M059J (cell line): ENCODE data around the gene CSRNP2. TPM values are rescaled to one million over a fixed set of nuclear protein-coding genes. Genes with fewer than 3 reads are reported as not detected.
"Not testable (repeated sequence)": the region's sequence is repeated elsewhere in the genome, so short reads cannot be mapped to it uniquely, and the experiment has no call there.

ENCODE experiments used
- DNase-seq: peaks from one replicate; pipeline ENCODE4 v3.0.0-alpha.2; 2012; ENCODE audit warnings: low read depth
- total RNA-seq: library from RNA; depleted of rRNA; stranded (reverse); fragments of >200 nt; shearing (Covaris generic); gene quantifications from 2 replicates; pipeline ENCODE4 v1.2.3, GENCODE V29; 2014; rRNA removed

Gene CSRNP2
- total RNA-seq, 1 experiment from 2014 or later, result 16.8 TPM

GRCh38 chr12:51028126-51028812 is 55.1 kb downstream of the CSRNP2 start:
- peak; percentile 72 for DNase-seq

DNA sequence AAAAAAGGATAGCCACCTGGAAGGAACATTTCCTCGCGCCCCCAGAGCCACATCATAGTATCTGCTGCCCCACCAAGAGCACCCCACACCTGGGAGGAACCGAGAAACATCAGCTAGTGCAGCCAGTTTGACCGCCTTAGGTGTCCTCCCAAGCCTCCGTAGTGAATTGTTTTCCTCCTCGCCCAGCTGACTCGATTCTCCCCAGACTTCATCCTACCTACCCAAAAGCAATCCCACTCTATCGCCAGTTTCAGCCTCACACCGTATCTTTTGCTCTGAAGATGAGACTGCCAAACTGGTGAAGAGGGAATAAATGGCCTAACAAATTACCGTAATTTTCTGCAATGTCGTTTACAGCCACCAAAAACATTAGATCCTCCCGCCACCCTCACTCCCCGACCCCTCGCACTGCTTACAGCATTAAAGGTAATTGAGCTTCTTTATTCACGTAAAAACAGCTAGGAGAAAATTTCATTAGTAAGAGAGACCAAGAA is 56.0 kb downstream of the CSRNP2 start:
- DNase-seq, result no peak

DNA sequence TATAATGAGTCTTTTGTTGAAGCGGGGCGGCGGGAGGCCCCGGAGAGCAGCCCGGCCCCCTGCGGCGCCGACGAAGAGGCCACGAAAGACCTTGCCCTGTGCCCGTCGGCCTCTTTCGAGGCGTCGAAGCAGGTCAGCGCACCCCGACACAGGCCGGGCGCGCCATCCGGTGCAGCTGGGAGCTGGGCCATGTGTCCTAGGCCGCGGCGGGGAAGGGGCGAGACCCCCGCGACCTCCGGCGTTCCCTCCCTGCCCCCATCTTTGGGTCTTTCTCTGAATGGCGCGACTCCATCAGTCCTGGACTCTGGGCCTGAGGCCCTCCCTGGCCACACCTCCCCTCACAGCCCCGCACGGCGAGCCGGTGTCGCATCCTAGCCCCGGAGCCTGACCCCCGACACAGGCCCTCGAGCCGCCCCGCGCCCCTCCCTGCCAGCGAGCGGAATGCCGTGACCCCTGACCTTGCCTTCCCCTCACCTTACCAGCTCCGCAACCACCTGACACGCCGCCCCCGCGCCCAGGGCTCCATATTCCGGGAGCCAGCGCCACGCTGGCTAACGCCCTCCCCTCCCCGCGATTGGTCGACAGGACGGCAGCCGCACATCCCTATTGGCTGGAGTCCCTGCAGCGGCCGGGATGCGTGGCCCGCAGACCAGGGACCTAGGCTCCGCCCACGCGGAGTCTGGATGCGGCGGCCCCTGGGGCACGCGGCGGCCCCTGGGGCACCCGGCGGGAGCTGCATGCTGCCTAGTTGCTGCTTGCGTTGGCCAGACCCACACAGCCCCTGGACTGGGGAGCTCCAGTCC is 57.4 kb downstream of the CSRNP2 start, which contains the start of gene SLC11A2:
TSS of gene SLC11A2 (minus strand) at position 549 of the 803 bp plus-strand sequence. CDS start 15,656 bp downstream, outside the sequence.
- peak; percentile 89 for DNase-seq

DNA sequence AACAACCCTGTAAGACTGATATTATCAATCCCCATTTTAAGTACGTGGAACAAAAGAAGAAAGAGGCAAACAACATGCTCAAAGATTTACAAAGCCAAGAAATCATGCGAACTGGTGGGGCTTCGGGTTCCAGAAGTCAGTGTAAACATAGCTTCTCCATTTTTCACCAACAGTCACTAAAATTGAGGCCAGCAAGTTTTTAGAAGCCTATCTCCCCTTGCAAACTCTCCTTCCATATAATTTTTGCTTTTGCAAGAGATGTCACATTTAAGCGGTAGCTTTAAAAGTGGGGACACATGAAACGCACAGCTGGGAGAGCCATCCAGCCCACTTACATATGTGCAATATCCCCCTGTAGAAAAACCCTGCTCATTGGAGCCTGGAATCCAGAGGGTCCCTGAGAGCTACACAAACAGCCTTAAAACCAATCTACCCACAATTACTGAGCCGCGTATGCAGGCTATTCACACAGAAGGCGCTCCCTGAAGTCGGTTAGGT is 58.0 kb downstream of the CSRNP2 start:
- DNase-seq, result no peak

- peak; percentile 7 for DNase-seq
These were observed 59.6 kb downstream of the CSRNP2 start for GRCh38 chr12:51023625-51024382.

DNA sequence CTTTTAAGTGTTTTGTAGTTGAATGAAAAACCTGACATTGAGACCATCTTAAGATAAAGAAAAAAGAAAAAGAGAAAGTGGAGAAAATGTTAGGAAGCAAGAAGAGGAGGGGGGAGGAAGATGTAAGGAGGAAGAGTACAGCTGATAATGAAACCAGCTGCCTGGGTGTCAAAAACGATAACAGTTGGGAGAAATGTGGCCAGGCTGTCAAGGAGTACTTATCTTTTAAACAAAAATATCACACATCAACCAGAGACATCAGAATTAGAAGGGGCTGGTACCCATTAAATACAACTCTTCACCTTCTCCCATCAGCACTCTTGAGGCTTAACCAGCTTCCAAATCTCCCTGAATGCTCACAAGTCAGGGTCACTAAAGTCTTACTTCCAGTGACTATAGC is 61.7 kb downstream of the CSRNP2 start:
- DNase-seq, result no peak

- no peak for DNase-seq
These were observed 62.8 kb downstream of the CSRNP2 start for GRCh38 chr12:51020448-51021182.

DNA sequence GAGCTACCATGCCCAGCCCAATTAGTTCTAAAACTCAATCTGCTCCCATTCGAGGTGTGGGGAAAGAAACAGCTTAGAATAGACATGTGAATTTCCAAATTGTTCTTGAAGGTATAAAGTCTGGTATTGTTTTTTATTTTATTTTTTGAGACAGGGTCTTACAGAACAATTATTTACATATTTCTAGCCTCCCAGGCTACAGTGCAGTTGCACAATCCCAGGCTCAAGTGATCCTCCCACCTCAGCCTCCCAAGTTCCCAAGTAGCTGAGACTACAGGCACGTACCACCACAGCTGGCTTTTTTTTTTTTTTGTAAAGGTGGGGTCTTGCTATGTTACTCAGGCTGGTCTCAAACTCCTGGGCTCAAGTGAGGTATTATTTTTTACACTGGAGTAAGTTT is 63.5 kb downstream of the CSRNP2 start:
- DNase-seq, result no peak

GRCh38 chr12:51018956-51019355 is 64.4 kb downstream of the CSRNP2 start:
- no peak for DNase-seq

GRCh38 chr12:51017452-51017851 is 65.9 kb downstream of the CSRNP2 start:
- no peak for DNase-seq

- not testable (repeated sequence) for DNase-seq
These were observed 68.9 kb downstream of the CSRNP2 start for GRCh38 chr12:51014467-51014866.

DNA sequence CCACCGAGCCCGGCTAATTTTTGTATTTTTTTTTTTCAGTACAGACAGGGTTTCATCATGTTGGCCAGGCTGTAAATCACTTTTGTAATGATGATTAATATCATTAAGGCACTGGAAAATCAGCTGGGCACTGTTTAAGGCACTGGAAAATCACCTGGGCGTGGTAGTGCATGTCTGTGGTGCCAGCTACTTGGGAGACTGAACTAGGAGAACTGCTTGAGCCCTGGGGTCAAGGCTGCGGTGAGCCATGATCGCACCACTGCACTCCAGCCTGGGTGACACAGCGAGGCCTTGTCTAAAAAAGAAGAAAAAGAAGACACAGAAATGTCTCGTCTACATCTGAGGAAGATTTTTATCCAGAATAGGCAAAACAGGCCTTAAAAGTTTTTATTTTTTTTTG is 70.0 kb downstream of the CSRNP2 start:
- DNase-seq, result no peak

DNA sequence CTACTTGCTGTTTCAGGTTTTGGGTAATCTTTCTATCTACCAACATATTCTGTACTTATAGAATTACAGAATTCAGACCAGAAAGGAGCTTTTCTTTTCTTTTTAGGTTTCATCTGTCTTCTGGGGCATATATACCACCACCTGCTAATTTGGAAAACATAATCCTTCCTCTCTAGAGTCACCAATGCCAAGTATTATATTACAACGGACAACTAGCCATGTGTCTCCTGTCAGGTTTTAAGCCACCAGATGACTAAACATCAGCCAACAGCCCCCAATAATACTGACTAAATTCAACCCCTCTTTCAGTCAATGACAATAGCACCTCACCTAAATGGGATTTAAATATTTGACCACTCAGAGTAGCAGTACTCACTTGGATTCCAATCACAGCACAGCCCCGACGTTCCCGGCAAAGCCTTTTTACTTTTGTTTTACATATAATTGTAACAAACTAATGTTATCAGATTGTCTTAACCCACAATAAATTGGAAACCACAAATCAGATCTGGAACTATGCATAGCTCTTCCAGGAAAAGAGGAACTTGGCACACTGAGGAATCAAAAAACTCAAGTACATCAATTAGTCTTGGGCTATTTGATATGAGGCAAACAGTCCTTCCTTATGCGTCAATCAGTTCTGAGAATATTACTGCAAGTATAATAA is 70.7 kb downstream of the CSRNP2 start:
- DNase-seq, result no peak

- DNase-seq, result no peak
These were observed 71.4 kb downstream of the CSRNP2 start for GRCh38 chr12:51011955-51012354.

Other genes starting within 250 kb of the CSRNP2 start
- gene TMPRSS12, start 240.7 kb downstream of the CSRNP2 start, total RNA-seq, result not detected in 2 replicates
- gene HIGD1C, start 131.1 kb downstream of the CSRNP2 start, total RNA-seq, result not detected in 2 replicates
- gene SLC11A2, start 57.2 kb downstream of the CSRNP2 start, total RNA-seq, result 13.7 and 17.9 TPM in 2 replicates
- 33.0 and 40.3 TPM in 2 replicates for gene LETMD1, start 35.3 kb downstream of the CSRNP2 start, total RNA-seq
- gene TFCP2, start 89.5 kb upstream of the CSRNP2 start, total RNA-seq, result 4.9 and 6.8 TPM in 2 replicates
- 1.4 and 7.8 TPM in 2 replicates for gene POU6F1, start 134.5 kb upstream of the CSRNP2 start, total RNA-seq
- 480 and 492 TPM in 2 replicates for gene DAZAP2, start 155.2 kb upstream of the CSRNP2 start, total RNA-seq
- 15.8 and 17.8 TPM in 2 replicates for gene SMAGP, start 186.8 kb upstream of the CSRNP2 start, total RNA-seq
- gene BIN2, start 240.6 kb upstream of the CSRNP2 start, total RNA-seq, result not detected in 2 replicates